Gastrocnemius medialis (tissue), 4 donors: ENCODE data around the gene SMIM1. TPM values are rescaled to one million over a fixed set of nuclear protein-coding genes. Genes with fewer than 3 reads are reported as not detected.

Experiments
- ATAC-seq, 2 donors: fragments of 150-250 bp; one replicate each; pipeline ENCODE4 v1.9.1; 2016
- DNase-seq, 2 donors: peaks; one replicate each; pipeline ENCODE4 v3.0.0-alpha.2; 2019
- H3K27ac ChIP-seq, 4 donors: fragments of 200-600 bp; sonication (generic); 1 replicate in 1 of 4; 2 replicates in 3 of 4; pipeline ENCODE4 v1.5.1; 2016 to 2018; ENCODE audit warnings: mild to moderate bottlenecking in 2 of 4, moderate library complexity in 1 of 4
- H3K27me3 ChIP-seq, 3 donors: fragments of 200-600 bp; sonication (generic) in 2 of 3; 1 replicate in 1 of 3; 2 replicates in 2 of 3; pipeline versions ENCODE4 v1.5.1 to v1.6.0; 2016 to 2019; ENCODE audit warnings: mild to moderate bottlenecking in 1 of 3, moderate library complexity in 1 of 3
- H3K36me3 ChIP-seq, 2 donors: fragments of 200-600 bp; sonication (generic) in 1 of 2; one replicate each; pipeline ENCODE4 v1.5.1; 2017 to 2018
- H3K4me1 ChIP-seq, 2 donors: fragments of 200-600 bp; sonication (generic) in 1 of 2; one replicate each; pipeline ENCODE4 v1.5.1; 2016 to 2017; ENCODE audit warnings: mild to moderate bottlenecking in 2 of 2
- H3K4me3 ChIP-seq, 4 donors: fragments of 200-600 bp; sonication (generic) in 3 of 4; 1 replicate in 1 of 4; 2 replicates in 3 of 4; pipeline ENCODE4 v1.5.1; 2016 to 2019; ENCODE audit warnings: mild to moderate bottlenecking in 2 of 4
- H3K9me3 ChIP-seq, 3 donors: fragments of 200-600 bp; sonication (generic) in 2 of 3; 1 replicate in 1 of 3; 2 replicates in 2 of 3; pipeline ENCODE4 v1.5.1; 2016 to 2019
- POLR2A ChIP-seq, 2 donors: fragments of 450-650 bp; IDR thresholded peaks; one replicate each; pipeline ENCODE4 v1.6.1; 2017; ENCODE audit warnings: antibody characterized with exemption in 2 of 2, mild to moderate bottlenecking in 2 of 2, moderate library complexity in 2 of 2
- in situ Hi-C, 4 donors: fragments of 200-750 bp; cut with MboI; loops; one replicate each; pipeline versions ENCODE4 v1.15.0 to v1.8.0; 2017; ENCODE audit warnings: low sequenced_read_pairs in 4 of 4
- intact Hi-C: fragments of 100-400 bp; cut with DNase I; formaldehyde crosslinking; loops from one replicate; pipeline ENCODE4 v1.15.1; 2023; ENCODE audit warnings: low total_unique reads
- total RNA-seq, 4 donors: library from RNA; depleted of rRNA; stranded (reverse); fragments of >200 nt; gene quantifications; one replicate each; pipeline versions ENCODE4 v1.1.0 to v1.2.3, GENCODE V29; 2016
- TF ChIP-seq, protein P1 (sequence below), 5 experiments: fragments of 450-650 bp in 3 of 5; fragments of 200-600 bp in 2 of 5; sonication (generic) in 2 of 5; IDR thresholded peaks in 4 of 5; conservative IDR thresholded peaks in 1 of 5; 1 replicate in 4 of 5; 2 replicates in 1 of 5; pipeline ENCODE4 v1.5.1; 2016 to 2019; ENCODE audit warnings: antibody characterized with exemption in 5 of 5, mild to moderate bottlenecking in 3 of 5, moderate library complexity in 3 of 5

Gene SMIM1
- total RNA-seq, 4 donors from 2014 or later, result 1.4 to 3.7 TPM; not detected in 2

- DNase-seq (no peak), ATAC-seq (no peak)
- H3K27me3 ChIP-seq, result no peaks in the 10 kb centered on the region
- intact Hi-C loops, result no loop called here
- TF ChIP-seq POLR2A (IDR thresholded peaks at IDR 0.05), result no peak
- TF ChIP-seq, protein P1, sequence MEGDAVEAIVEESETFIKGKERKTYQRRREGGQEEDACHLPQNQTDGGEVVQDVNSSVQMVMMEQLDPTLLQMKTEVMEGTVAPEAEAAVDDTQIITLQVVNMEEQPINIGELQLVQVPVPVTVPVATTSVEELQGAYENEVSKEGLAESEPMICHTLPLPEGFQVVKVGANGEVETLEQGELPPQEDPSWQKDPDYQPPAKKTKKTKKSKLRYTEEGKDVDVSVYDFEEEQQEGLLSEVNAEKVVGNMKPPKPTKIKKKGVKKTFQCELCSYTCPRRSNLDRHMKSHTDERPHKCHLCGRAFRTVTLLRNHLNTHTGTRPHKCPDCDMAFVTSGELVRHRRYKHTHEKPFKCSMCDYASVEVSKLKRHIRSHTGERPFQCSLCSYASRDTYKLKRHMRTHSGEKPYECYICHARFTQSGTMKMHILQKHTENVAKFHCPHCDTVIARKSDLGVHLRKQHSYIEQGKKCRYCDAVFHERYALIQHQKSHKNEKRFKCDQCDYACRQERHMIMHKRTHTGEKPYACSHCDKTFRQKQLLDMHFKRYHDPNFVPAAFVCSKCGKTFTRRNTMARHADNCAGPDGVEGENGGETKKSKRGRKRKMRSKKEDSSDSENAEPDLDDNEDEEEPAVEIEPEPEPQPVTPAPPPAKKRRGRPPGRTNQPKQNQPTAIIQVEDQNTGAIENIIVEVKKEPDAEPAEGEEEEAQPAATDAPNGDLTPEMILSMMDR (IDR thresholded peaks at IDR 0.05 in 4 of 5, conservative IDR thresholded peaks at IDR 0.05 in 1 of 5), result no peak
- peaks cover 0 to 52% of the 10 kb centered on the region in 2 donors for H3K36me3 ChIP-seq
- H3K4me1 ChIP-seq, result peaks cover 11% of the 10 kb centered on the region in 2 donors
- no peak overlapping the region for H3K27ac ChIP-seq
- in situ Hi-C loops, result no loop called here
- H3K4me3 ChIP-seq, result no peak overlapping the region
- no peaks in the 10 kb centered on the region for H3K9me3 ChIP-seq
These were observed 35.8 kb upstream of the SMIM1 start for GRCh38 chr1:3736708-3737107.

DNA sequence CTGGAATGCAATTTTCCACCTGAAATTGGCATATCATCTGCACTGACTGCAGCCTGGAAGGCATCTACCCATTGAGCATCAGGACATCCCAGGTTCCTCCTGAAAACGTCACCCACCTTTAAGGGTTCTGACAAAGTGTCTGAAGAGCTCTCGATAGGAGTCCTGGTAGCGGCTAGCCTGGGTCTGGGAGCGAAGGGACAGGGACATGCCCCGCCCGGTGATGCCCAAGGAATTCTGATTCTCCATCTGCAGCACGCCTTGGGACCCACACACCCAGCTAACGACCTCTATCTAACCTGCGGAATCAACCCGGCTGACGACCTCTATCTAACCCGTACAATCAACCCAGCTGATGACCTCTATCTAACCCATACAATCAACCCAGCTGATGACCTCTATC is 33.6 kb upstream of the SMIM1 start:
- Histone ChIP-seq H3K4me3 (no peak overlapping the region), H3K36me3 (peaks cover 0 to 60% of the 10 kb centered on the region in 2 donors), H3K9me3 (no peaks in the 10 kb centered on the region), H3K27ac (no peak overlapping the region), H3K27me3 (no peaks in the 10 kb centered on the region), H3K4me1 (peaks cover 2 to 6% of the 10 kb centered on the region in 2 donors)
- TF ChIP-seq, protein P1 (IDR thresholded peaks at IDR 0.05 in 4 of 5, conservative IDR thresholded peaks at IDR 0.05 in 1 of 5), result no peak
- TF ChIP-seq POLR2A (IDR thresholded peaks at IDR 0.05), result no peak
- ATAC-seq (no peak), DNase-seq (no peak)
- in situ Hi-C loops, result no loop called here
- intact Hi-C loops, result no loop called here

DNA sequence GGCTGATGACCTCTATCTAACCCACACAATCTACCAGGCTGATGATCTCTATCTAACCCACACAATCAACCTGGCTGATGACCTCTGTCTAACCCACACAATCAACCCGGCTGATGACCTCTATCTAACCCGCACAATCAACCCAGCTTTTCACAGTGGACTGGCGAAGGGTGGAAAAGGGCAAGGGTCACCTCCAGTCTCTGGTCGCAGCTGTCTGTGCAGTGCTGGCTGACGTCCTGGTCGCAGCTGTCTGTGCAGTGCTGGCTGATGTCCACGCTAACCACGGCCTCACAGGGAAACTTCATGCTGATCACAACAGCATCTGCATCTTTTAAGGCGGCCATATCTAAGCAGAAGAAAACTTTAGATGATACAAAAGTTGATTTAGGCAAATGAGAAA is 32.5 kb upstream of the SMIM1 start:
- Histone ChIP-seq H3K4me1 (peaks cover 8 to 15% of the 10 kb centered on the region in 2 donors), H3K27me3 (no peaks in the 10 kb centered on the region), H3K4me3 (no peak overlapping the region), H3K9me3 (no peaks in the 10 kb centered on the region), H3K27ac (no peak overlapping the region), H3K36me3 (peaks cover 0 to 60% of the 10 kb centered on the region in 2 donors)
- no peak for DNase-seq
- in situ Hi-C loops, result no loop called here
- TF ChIP-seq, protein P1 (IDR thresholded peaks at IDR 0.05 in 4 of 5, conservative IDR thresholded peaks at IDR 0.05 in 1 of 5), result no peak
- TF ChIP-seq POLR2A (IDR thresholded peaks at IDR 0.05), result no peak
- ATAC-seq, result no peak
- intact Hi-C loops, result no loop called here

DNA sequence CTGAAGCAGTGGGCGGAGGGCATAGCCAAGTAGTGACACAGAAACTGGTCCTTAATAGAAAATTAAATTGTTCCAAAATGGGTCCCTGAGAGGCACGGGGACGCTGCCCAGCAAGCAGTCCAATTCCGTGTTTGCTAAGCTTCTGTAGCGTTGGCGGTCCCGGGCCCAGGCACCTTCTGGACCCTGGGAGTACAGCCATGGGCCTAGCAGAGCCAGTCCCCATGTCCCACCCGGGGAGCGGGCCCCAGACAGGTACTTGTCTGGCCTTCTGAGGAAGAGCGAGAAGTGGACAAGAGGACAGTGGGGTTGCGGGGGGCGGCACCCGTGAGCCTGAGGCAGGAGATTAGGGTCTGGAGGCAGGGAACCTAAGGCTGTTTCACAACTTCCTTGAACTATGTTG is 31.8 kb upstream of the SMIM1 start:
- H3K27me3 ChIP-seq, result no peaks in the 10 kb centered on the region
- in situ Hi-C loops (no loop called here), intact Hi-C loops (no loop called here)
- H3K9me3 ChIP-seq, result no peaks in the 10 kb centered on the region
- no peak for ATAC-seq
- no peak overlapping the region for H3K27ac ChIP-seq
- no peak for TF ChIP-seq POLR2A (IDR thresholded peaks at IDR 0.05)
- TF ChIP-seq, protein P1 (IDR thresholded peaks at IDR 0.05 in 4 of 5, conservative IDR thresholded peaks at IDR 0.05 in 1 of 5), result no peak
- peaks cover 0 to 60% of the 10 kb centered on the region in 2 donors for H3K36me3 ChIP-seq
- H3K4me1 ChIP-seq, result peaks cover 13 to 17% of the 10 kb centered on the region in 2 donors
- no peak overlapping the region for H3K4me3 ChIP-seq
- no peak for DNase-seq
